ENCODE results near the gene TOX3.

GRCh38 chr16:52467753-52468152 is 79.2 kb downstream of the TOX3 start:
- TF ChIP-seq CTCF (IDR thresholded peaks at IDR 0.05; ENCODE audit: low read length) (no peak), EZH2 (IDR thresholded peaks at IDR 0.05; ENCODE audit: borderline replicate concordance, low read length) (no peak)

Data from OCI-LY1 (cell line).